NCI-H1694 treated with DMSO at 0.1 percent for 48 hours (cell line): ENCODE results near the gene AFF3.
"Not testable (repeated sequence)": the region's sequence is repeated elsewhere in the genome, so short reads cannot be mapped to it uniquely, and the experiment has no call there.

ENCODE experiments used
- DNase-seq: peaks from one replicate; lab custom pipeline; 2025; lab: John Stamatoyannopoulos, UW

Gene AFF3

DNA sequence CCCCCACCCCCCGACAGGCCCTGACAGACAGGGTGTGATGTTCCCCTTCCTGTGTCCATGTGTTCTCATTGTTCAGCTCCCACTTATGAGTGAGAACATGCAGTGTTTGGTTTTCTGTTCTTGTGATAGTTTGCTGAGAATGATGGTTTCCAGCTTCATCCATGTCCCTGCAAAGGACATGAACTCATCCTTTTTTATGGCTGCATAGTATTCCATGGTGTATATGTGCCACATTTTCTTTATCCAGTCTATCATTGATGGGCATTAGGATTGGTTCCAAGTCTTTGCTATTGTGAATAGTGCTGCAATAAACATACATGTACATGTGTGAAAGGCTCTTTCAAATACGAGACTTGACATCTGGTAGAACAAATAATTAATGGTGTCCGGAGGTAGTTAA, 208.9 kb downstream of the AFF3 start:
- not testable (repeated sequence) for DNase-seq

- DNase-seq, result no peak
Observed at GRCh38 chr2:99928470-99929053, 213.8 kb downstream of the AFF3 start.

DNA sequence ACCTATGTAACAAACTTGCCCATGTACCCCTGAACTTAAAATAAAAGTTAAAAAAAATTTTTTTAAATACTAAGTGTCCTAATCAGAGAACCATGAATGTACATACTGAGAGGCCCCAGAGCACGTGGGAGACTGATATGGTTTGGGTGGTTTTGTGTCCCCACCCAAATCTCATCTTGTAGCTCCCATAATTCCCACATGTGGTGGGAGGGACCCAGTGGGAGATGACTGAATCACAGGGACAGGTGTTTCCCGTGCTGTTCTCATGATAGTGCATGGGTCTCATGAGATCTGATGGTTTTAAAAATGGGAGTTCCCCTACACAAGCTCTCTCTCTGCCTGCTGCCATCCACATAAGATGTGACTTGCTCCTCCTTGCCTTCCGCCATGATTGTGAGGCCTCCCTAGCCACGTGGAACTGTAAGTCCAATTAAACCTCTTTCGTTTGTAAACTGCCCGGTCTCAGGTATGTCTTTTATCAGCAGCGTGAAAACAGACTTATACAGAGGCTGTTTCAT, 214.6 kb downstream of the AFF3 start:
- DNase-seq, result not testable (repeated sequence)

DNA sequence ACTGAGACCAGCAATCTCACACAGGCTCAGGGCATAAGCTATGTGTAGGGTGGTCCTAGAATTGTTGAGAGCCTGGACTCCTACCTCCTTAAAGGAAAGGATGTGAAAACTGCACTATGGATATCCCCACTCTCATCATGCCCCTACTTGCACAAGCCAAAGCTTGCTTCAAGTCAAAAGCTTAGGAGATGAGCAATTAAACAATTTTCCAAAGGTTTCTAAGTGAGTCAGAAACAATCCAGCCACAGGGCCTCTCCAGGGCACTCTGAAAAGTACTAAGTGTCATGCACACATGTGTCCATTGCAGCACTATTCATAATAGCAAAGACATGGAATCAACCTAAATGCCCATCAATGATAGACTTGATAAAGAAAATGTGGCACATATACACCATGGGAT, 215.4 kb downstream of the AFF3 start:
- no peak for DNase-seq

GRCh38 chr2:99925960-99926359, 216.4 kb downstream of the AFF3 start:
- DNase-seq, result no peak

DNA sequence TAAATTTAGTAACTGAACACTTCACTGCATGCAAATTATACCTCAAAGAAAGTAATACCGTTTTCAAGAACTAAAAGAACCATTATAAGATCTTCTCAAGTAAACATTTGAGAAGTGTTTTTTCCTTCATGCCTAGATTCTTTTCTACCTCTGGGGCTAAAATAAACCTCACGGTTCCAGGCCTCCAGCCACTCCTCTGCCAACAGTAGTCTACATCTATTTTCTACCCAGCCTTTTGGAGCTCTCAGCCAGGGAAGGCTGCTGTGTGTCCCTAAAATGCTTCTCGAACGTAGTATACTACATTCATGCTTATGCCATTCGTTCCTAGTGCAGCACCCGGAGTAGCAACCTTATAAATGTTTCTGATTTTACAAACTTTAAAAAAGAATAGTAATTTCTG, 219.7 kb downstream of the AFF3 start:
- no peak for DNase-seq

DNA sequence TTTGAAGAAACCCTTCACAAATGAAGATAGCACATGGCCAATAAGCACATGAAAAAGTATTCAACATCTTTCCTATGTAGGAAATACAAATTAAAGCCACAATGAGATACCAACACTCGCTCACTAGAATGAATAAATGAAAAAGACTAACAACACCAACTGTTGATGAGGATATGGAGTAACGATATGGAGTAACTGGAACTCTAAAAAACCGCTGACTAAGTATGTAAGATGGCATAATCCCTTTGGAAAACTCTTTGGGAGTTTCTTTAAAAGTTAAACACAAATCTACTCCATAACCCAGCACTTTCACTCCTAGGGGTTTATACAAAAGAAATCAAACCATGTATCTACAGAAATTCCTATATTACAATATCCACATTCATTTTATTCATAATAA, 220.5 kb downstream of the AFF3 start:
- no peak for DNase-seq

DNA sequence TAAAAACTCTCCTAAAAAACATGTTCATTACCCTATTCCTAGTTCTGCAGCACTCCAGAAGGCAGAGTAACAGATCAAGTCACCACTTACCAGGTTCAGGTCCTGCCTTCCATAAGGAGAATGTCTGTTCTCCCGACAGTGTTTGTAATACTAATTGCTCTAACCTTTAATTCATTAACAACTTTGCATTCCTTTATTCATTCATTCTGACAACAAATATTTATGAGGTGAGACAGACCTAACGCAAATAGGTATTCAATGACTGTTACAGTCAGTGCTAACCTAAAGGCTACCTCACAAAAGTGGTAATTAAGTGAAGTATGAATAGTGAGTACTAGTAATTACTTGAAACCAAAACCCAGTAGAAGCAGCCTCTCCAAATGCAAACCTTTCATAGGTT, 224.0 kb downstream of the AFF3 start:
- no peak for DNase-seq

DNA sequence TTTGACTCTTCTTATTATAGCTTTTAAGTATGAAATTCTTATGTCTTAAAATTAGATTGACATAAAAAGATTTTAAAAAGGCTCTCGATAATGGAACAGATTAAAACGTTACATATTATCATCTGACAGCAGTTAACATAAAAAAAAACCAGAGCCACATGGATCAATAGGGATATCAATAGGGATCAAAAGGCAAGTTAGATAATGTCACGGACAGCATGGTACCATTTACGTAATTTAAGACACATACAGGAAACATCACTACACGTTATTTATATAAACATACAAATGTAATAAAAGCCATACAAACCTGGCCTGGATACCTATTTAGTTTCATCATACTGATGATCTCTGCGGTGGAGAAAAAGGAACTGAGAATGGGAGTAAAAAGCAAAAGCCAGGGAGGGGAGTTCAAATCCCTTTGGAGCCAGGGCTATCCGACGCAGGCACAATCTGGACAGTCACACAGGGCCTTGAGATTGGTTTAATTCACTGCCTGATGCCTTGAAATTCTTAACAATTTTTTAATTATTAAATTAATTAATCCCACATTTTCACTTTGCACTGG, 227.2 kb downstream of the AFF3 start:
- no peak for DNase-seq

- DNase-seq, result no peak
Observed at GRCh38 chr2:99911736-99912135, 230.7 kb downstream of the AFF3 start.

DNA sequence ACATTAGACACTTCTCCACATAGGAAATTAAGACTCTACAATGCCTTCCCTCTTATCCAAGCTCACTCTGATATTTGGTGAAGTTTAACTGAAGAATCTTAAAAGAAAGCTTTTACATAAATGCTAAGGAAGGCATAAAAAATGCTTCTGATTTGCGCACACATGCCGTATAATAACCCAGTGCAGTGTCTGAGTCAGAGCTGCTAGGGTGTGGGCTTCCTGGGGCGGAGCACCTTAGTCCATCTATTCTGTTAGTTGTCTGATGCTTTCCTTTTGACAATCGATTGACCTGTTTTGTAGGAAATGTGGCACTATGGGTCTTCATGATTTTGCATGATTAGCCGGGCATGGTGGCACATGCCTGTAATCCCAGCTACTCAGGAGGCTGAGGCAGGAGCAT, 231.5 kb downstream of the AFF3 start:
- DNase-seq, result no peak

DNA sequence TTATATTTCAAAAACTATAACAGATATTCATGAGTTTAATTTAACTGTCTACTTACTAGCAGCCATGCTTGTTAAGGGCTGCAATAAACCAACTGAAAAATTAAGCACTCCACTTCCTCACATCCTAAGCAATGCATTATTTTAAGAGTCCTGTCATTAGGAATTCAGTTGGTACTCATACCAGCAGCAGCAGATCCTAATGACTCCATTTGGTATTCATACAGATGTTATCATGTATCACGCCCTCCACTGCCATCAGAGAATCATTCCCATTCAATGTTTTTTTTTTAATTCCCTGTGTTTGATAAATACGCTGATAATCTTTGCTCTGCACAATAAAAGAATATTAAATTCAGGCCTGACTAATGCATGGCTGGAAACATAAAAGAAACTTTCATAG, 236.8 kb downstream of the AFF3 start:
- no peak for DNase-seq

DNA sequence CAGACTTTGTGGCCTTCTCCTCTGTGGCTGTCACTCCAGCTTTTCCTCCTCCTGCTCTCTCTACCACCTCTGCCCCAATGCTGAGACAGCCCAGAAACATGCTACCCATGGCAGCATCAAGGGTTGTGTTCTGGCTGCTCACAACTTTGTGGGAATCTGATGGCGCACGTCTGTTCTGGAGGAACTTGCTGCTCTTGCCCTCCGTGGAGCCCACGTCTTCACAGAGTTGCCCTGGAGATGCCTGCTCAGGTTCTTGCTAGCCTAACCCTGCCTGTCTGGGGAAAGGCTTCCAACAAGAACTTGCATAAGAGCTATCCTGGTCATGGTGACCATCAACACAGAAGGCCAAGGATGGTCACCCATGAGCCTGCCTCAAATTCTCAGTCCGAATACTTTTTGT, 237.4 kb downstream of the AFF3 start:
- DNase-seq, result no peak

GRCh38 chr2:99903981-99904380, 238.4 kb downstream of the AFF3 start:
- DNase-seq, result no peak

GRCh38 chr2:99900556-99900955, 241.8 kb downstream of the AFF3 start:
- DNase-seq, result no peak

DNA sequence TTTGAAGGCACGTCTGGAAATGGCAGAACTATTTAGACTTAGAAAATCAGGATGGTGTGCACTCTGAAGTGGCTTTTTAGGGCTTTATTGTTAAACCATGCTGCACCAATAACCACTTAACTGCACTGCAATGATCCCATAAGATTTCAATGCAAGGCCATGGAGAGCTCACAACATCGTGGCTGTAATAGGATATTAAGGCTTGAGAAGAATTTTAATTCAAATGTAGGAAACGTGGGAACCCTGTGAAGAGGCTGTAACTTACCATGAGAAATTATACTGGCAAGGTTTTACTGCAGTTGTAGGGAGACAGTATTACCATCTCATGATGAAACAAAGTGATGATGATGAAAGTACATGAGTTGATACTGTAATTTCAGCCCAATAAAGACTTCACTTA, 242.5 kb downstream of the AFF3 start:
- no peak for DNase-seq

DNA sequence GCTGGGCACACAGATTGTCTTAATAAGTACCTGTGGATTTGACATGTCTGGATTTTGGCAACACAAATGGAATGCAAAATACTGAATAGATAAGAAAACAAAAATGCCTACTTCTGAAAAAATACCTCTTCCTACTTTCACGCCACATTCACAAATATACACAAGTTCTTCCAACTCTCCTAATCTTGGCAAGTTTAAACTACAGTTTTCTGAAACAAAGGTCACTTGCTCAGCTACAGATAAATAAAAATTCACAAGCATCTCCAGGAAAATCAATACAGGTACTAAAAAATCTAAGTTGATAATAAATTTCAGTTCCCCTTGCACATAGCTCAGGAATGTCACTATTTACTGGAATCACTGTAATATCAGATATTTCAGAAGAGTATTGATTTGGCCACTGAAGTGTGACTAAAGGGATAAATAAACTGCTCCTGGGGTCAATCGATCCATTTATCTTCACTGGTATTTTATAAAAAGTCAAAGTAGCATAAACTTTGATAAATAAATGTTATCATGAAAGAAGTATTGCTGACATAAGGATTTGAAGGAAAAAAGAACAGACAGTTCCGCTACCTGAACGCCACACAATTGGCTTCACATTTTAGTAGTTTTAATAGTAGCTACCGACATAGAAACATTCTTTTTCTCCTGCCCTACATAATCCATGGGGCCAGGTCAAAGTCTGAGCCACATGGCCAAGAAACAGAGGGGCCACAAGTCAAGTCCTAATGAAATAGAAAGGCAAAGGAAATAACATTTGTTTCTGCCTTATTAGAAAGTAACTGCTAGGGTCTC, 243.1 kb downstream of the AFF3 start:
- no peak for DNase-seq

DNA sequence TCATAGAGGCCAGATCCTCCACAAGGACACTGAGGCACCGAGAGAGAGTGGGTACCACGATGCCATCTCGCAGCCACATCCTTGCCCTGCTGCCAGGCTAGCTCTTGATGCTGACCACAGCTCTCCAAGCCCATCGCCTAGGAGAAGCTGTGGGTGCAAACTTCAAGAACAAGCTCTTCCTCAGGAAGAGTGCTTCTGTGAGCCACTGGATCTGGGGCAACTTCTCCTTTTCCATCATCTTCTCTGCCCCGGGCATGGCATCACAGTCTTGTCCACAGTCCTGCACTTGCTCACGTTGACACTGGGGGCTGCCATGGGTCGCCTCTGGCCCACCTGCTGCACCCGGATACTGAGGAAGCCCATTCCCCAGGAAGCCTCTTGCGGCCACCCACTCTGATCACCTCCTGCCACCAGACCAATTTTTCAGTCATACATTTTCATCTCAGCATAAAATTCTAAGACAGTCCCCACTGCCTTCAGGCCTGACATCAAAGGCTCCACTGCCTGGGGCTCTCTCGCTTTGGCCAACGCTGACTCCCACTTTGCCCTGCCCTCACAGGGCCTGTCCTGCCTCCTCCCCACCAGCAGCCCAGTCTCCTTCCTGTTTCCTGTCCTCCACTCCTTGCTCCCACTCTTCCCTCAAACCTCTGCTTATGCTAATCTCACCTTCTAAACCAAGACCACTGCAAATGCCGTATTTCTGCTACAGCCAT, 243.9 kb downstream of the AFF3 start:
- no peak for DNase-seq

DNA sequence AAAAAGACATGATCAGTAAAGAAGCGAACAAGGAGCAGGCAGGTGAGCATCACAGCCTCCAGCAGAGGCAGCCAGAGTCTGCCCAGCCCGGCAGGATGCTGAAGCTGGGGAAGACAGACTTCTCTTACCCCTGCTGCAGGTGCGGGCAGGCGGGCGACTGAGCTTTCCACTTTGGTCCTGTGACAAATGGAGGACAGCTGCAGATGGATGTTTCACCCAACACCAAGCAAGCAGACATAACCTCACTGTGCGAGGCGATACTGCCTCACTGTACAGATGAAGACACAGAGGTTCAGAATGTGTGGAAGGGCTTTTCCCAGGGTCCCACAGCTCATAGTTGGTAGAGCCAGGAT, 251.0 kb downstream of the AFF3 start:
- no peak for DNase-seq

DNA sequence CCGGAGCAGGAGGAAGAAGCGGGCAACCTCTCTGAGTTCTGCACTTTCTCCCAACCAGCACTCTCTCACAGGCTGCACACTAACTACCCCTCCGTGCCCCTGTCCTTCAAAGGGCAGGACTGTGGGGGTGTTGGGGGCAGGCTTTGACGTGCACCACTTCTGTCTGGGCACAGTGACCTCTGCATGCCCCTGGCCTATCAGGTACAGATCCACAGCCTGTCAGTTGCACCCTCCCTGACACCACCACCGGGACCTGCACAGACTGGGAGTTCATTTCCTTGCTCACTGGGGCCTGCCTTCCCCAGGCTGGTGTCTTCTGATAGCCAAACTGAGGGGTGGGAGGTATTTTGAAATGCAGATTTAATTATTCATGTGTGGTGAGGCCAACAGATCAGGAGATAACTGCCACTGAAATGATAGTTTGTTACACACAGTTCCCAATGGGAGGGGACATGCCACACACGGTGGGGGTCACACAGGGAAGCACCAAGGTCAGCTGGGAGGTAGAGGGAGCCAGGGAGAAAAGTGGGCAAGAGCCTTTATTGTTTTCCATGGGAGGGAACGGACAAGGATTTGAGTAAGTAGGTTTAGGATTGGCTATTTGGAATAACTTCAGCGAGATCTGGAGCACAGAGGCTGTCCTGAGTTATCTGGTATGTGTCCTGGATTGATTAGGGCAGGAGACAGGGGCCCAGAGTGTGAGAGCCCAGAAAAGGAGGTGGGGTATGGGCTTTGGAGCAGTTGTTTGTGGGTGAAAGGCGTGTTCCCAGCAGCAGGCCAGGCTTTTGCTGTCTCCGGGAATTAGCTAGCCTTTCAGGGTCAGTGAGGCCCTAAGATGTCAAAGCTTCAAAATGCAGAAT, 251.6 kb downstream of the AFF3 start:
- no peak for DNase-seq

DNA sequence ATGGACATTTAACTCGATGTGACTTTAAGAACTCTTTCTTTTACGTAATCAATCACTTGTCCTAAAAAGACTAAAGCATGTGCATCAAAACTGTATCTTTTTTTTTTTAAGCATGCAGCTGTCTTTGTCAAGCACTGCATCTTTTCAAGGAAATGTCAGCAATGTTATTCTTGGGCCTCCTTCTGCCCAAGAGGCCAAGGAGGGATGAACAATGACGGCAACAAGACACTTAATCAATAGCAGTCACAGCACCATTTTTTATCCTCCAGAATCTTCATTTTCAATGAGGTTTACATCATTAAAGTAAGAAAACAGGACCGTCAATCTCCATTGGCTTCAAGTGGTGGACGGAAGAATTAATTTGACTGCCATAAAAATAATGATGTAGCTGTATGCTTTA, 253.8 kb downstream of the AFF3 start:
- DNase-seq, result no peak

DNA sequence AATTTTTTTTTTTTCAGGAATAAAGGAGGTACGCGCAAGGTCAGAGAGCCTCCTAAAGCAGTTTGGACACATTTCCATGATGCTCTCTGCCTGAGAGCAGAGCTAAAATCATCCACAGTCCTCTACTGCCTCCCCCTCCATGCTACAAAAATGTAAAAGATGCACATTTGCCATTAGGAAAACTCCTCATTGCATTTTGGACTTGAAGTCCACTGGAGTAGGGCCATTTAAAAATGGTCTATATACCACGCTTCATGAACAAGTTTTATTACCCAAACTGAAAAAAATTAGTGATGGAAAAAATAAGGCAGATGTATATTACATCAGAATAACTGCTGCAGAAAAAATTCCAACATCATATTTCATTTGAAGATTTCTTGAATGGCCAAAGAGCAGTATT, 256.0 kb downstream of the AFF3 start:
- DNase-seq, result no peak
